Measurements from ENCODE around the gene RNASEH2A. TPM values are rescaled to one million over a fixed set of nuclear protein-coding genes. Genes with fewer than 3 reads are reported as not detected.

The RNASEH2A gene
- total and polyA plus RNA-seq, 2 of the 13 experiments (the other 11 are each of a cell fraction or from before 2014, with no cell fraction given) = 25.1 to 35.8 TPM

DNA sequence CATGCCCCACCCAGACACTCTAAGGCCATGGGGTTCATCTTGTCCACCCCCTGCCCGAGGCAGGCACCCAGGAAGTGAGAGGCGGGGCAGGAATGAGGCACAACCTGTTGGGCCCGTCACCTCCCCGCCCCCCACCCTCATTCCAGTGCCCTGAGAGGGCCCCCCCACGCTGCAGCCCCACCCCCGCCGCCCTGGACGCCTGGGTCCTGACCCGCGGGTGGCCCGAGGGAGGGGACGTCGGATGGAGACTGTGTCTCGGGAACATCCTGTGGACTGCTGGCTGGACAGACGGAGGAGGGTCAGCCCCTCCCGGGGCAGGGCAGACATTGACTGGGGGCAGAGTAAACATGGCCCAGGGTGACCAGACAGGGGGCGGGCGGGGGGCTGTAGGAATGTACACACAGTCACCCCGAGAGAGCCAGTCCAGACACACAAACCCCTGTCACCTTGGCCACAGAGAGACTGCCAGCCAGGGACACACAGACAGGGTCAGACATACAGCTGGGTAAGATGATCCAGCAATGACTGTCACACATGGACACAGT, 22.5 kb upstream of the RNASEH2A start (continued):
- TF ChIP-seq, protein P1, sequence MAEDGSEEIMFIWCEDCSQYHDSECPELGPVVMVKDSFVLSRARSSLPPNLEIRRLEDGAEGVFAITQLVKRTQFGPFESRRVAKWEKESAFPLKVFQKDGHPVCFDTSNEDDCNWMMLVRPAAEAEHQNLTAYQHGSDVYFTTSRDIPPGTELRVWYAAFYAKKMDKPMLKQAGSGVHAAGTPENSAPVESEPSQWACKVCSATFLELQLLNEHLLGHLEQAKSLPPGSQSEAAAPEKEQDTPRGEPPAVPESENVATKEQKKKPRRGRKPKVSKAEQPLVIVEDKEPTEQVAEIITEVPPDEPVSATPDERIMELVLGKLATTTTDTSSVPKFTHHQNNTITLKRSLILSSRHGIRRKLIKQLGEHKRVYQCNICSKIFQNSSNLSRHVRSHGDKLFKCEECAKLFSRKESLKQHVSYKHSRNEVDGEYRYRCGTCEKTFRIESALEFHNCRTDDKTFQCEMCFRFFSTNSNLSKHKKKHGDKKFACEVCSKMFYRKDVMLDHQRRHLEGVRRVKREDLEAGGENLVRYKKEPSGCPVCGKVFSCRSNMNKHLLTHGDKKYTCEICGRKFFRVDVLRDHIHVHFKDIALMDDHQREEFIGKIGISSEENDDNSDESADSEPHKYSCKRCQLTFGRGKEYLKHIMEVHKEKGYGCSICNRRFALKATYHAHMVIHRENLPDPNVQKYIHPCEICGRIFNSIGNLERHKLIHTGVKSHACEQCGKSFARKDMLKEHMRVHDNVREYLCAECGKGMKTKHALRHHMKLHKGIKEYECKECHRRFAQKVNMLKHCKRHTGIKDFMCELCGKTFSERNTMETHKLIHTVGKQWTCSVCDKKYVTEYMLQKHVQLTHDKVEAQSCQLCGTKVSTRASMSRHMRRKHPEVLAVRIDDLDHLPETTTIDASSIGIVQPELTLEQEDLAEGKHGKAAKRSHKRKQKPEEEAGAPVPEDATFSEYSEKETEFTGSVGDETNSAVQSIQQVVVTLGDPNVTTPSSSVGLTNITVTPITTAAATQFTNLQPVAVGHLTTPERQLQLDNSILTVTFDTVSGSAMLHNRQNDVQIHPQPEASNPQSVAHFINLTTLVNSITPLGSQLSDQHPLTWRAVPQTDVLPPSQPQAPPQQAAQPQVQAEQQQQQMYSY (CRISPR knock-in tag; IDR thresholded peaks at IDR 0.05) = no peak
- TF ChIP-seq HNRNPH1 (optimal IDR thresholded peaks at IDR 0.05; ENCODE audit: low read depth, low read length) = no peak
- TF ChIP-seq, protein P2, sequence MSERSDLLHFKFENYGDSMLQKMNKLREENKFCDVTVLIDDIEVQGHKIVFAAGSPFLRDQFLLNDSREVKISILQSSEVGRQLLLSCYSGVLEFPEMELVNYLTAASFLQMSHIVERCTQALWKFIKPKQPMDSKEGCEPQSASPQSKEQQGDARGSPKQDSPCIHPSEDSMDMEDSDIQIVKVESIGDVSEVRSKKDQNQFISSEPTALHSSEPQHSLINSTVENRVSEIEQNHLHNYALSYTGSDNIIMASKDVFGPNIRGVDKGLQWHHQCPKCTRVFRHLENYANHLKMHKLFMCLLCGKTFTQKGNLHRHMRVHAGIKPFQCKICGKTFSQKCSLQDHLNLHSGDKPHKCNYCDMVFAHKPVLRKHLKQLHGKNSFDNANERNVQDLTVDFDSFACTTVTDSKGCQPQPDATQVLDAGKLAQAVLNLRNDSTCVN (CRISPR knock-in tag; IDR thresholded peaks at IDR 0.05; ENCODE audit: borderline replicate concordance) = no peak
- TF ChIP-seq ZNF709 (CRISPR knock-in tag; IDR thresholded peaks at IDR 0.05) = no peak
- peak; percentile 29; the same call in 1 of the 2 replicates for TF ChIP-seq ZBTB7B (CRISPR knock-in tag; IDR thresholded peaks at IDR 0.05)
- peak; percentile 45; the same call in 1 of the 2 replicates for TF ChIP-seq SP5 (CRISPR knock-in tag; IDR thresholded peaks at IDR 0.05; ENCODE audit: borderline replicate concordance, low read depth)
- TF ChIP-seq CENPX (CRISPR knock-in tag; IDR thresholded peaks at IDR 0.05) = no peak
- 0 out of 2 replicates have a peak, but pooled peaks have one; percentile 41 for TF ChIP-seq ZBTB42 (CRISPR knock-in tag; IDR thresholded peaks at IDR 0.05)
- TF ChIP-seq, protein P3, sequence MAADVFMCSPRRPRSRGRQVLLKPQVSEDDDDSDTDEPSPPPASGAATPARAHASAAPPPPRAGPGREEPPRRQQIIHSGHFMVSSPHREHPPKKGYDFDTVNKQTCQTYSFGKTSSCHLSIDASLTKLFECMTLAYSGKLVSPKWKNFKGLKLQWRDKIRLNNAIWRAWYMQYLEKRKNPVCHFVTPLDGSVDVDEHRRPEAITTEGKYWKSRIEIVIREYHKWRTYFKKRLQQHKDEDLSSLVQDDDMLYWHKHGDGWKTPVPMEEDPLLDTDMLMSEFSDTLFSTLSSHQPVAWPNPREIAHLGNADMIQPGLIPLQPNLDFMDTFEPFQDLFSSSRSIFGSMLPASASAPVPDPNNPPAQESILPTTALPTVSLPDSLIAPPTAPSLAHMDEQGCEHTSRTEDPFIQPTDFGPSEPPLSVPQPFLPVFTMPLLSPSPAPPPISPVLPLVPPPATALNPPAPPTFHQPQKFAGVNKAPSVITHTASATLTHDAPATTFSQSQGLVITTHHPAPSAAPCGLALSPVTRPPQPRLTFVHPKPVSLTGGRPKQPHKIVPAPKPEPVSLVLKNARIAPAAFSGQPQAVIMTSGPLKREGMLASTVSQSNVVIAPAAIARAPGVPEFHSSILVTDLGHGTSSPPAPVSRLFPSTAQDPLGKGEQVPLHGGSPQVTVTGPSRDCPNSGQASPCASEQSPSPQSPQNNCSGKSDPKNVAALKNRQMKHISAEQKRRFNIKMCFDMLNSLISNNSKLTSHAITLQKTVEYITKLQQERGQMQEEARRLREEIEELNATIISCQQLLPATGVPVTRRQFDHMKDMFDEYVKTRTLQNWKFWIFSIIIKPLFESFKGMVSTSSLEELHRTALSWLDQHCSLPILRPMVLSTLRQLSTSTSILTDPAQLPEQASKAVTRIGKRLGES (CRISPR knock-in tag; IDR thresholded peaks at IDR 0.05; ENCODE audit: borderline replicate concordance) = no peak
- TF ChIP-seq, protein P4, sequence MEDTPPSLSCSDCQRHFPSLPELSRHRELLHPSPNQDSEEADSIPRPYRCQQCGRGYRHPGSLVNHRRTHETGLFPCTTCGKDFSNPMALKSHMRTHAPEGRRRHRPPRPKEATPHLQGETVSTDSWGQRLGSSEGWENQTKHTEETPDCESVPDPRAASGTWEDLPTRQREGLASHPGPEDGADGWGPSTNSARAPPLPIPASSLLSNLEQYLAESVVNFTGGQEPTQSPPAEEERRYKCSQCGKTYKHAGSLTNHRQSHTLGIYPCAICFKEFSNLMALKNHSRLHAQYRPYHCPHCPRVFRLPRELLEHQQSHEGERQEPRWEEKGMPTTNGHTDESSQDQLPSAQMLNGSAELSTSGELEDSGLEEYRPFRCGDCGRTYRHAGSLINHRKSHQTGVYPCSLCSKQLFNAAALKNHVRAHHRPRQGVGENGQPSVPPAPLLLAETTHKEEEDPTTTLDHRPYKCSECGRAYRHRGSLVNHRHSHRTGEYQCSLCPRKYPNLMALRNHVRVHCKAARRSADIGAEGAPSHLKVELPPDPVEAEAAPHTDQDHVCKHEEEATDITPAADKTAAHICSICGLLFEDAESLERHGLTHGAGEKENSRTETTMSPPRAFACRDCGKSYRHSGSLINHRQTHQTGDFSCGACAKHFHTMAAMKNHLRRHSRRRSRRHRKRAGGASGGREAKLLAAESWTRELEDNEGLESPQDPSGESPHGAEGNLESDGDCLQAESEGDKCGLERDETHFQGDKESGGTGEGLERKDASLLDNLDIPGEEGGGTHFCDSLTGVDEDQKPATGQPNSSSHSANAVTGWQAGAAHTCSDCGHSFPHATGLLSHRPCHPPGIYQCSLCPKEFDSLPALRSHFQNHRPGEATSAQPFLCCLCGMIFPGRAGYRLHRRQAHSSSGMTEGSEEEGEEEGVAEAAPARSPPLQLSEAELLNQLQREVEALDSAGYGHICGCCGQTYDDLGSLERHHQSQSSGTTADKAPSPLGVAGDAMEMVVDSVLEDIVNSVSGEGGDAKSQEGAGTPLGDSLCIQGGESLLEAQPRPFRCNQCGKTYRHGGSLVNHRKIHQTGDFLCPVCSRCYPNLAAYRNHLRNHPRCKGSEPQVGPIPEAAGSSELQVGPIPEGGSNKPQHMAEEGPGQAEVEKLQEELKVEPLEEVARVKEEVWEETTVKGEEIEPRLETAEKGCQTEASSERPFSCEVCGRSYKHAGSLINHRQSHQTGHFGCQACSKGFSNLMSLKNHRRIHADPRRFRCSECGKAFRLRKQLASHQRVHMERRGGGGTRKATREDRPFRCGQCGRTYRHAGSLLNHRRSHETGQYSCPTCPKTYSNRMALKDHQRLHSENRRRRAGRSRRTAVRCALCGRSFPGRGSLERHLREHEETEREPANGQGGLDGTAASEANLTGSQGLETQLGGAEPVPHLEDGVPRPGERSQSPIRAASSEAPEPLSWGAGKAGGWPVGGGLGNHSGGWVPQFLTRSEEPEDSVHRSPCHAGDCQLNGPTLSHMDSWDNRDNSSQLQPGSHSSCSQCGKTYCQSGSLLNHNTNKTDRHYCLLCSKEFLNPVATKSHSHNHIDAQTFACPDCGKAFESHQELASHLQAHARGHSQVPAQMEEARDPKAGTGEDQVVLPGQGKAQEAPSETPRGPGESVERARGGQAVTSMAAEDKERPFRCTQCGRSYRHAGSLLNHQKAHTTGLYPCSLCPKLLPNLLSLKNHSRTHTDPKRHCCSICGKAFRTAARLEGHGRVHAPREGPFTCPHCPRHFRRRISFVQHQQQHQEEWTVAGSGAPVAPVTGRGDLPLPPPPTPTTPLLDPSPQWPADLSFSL (CRISPR knock-in tag; IDR thresholded peaks at IDR 0.05) = no peak
- no peak for TF ChIP-seq ZFP37 (CRISPR knock-in tag; IDR thresholded peaks at IDR 0.05; ENCODE audit: borderline replicate concordance)
- 0 out of 2 replicates have a peak, but pooled peaks have one; percentile 30 for TF ChIP-seq ZNF792 (CRISPR knock-in tag; IDR thresholded peaks at IDR 0.05)
- TF ChIP-seq ZNF777 (CRISPR knock-in tag; IDR thresholded peaks at IDR 0.05) = peak; percentile 43; the same call in 1 of the 2 replicates
- TF ChIP-seq MEIS2 (CRISPR knock-in tag; IDR thresholded peaks at IDR 0.05) = peak; percentile 37; the same call in 1 of the 2 replicates
- TF ChIP-seq ETV5 (CRISPR knock-in tag; IDR thresholded peaks at IDR 0.05; ENCODE audit: borderline replicate concordance) = peak; percentile 74; the same call in 1 of the 2 replicates
